ENCODE results near the gene DBX1. TPM values are rescaled to one million over a fixed set of nuclear protein-coding genes. Genes with fewer than 3 reads are reported as not detected.
"Not testable (repeated sequence)": the region's sequence is repeated elsewhere in the genome, so short reads cannot be mapped to it uniquely, and the experiment has no call there.

DBX1 gene
- total RNA-seq, 2 experiments from 2014 or later = not detected

DNA sequence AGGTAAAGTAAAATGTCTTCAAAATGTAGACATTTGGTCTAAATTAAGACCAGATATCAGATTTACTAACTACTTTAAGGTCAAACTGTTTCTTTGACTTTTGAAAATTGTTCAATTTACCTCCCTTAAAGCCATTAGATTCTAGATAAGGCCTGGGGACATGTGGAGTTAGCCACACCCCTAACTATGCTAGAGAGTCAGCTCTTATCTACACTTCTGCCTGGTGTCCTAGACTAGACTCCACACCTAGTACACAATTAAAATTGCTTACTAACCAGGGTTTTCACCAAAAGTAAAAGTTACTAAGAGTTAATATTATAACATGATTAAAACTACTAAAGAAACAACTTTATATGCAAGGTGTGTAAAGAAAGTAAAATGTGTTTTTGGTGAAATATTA lies 43.6 kb upstream of the DBX1 start:
- no peaks in the 10 kb centered on the region for H3K36me3 ChIP-seq (ENCODE audit: insufficient read depth, low read length)
- H3K4me3 ChIP-seq (ENCODE audit: low read depth, low read length, poor library complexity, severe bottlenecking) = no peak overlapping the region

DNA sequence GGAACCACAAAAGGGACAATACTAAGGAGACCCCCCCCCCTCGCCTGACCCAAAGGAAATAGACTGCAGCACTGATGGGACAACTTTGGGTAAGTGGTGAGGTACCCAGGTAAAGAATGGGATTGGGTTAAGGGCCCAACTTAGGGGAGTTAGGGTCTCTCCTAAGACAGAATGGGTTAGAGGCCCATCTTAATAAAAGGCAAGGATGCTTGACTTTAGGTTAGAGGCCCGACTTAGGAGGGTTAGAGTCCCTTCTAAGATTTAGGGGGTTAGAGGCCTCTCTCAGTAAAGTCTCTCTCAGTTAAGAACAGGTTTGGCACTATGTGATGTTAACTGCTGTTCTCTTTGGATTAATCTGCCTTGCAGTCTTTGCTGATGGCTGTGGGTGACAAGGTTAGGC lies 41.0 kb upstream of the DBX1 start:
- BruUV-seq (replicated peaks) = no TSS peak
- no peaks in the 10 kb centered on the region for H4K20me1 ChIP-seq (ENCODE audit: insufficient read depth, low read length)
- DNase-seq (ENCODE audit: low spot score) = no peak
- no peaks in the 10 kb centered on the region for H3K36me3 ChIP-seq (ENCODE audit: insufficient read depth, low read length)
- H3K4me1 ChIP-seq (ENCODE audit: insufficient read depth, low read length, poor library complexity, severe bottlenecking) = no peaks in the 10 kb centered on the region
- H2AFZ ChIP-seq (ENCODE audit: low read length) = no peak overlapping the region
- H3K27ac ChIP-seq (ENCODE audit: low read depth, low read length, poor library complexity, severe bottlenecking) = no peak overlapping the region
- no peaks in the 10 kb centered on the region for H3K9me3 ChIP-seq (ENCODE audit: low read length)
- CTCF ChIA-PET (ENCODE audit: unreplicated experiment) = no interaction called here
- intact Hi-C loops (cut with micrococcal nuclease; ENCODE audit: unreplicated experiment) = no loop called here
- POLR2A ChIA-PET = no interaction called here
- H3K4me3 ChIP-seq (ENCODE audit: low read depth, low read length, poor library complexity, severe bottlenecking) = no peak overlapping the region
- TF ChIP-seq, protein P1, sequence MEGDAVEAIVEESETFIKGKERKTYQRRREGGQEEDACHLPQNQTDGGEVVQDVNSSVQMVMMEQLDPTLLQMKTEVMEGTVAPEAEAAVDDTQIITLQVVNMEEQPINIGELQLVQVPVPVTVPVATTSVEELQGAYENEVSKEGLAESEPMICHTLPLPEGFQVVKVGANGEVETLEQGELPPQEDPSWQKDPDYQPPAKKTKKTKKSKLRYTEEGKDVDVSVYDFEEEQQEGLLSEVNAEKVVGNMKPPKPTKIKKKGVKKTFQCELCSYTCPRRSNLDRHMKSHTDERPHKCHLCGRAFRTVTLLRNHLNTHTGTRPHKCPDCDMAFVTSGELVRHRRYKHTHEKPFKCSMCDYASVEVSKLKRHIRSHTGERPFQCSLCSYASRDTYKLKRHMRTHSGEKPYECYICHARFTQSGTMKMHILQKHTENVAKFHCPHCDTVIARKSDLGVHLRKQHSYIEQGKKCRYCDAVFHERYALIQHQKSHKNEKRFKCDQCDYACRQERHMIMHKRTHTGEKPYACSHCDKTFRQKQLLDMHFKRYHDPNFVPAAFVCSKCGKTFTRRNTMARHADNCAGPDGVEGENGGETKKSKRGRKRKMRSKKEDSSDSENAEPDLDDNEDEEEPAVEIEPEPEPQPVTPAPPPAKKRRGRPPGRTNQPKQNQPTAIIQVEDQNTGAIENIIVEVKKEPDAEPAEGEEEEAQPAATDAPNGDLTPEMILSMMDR (conservative IDR thresholded peaks at IDR 0.05; ENCODE audit: low read length) = no peak
- TF ChIP-seq EZH2phosphoT487 (IDR thresholded peaks at IDR 0.05; ENCODE audit: borderline replicate concordance, low read depth, low read length) = no peak
- no peaks in the 10 kb centered on the region for H3K79me2 ChIP-seq (ENCODE audit: insufficient read depth, low read depth, low read length)
- no peaks in the 10 kb centered on the region for H3K9me2 ChIP-seq (ENCODE audit: insufficient read depth, low read length)
- no peak overlapping the region for H3K4me2 ChIP-seq (ENCODE audit: low read length)

More for the DNA sequence above, 43.6 kb upstream of the DBX1 start:
- no peak overlapping the region for H2AFZ ChIP-seq (ENCODE audit: low read length)
- no peak for TF ChIP-seq EZH2phosphoT487 (IDR thresholded peaks at IDR 0.05; ENCODE audit: borderline replicate concordance, low read depth, low read length)
- TF ChIP-seq, protein P1 (conservative IDR thresholded peaks at IDR 0.05; ENCODE audit: low read length) = no peak
- H3K79me2 ChIP-seq (ENCODE audit: insufficient read depth, low read depth, low read length) = no peaks in the 10 kb centered on the region
- no TSS peak for BruUV-seq (replicated peaks)
- H3K4me1 ChIP-seq (ENCODE audit: insufficient read depth, low read length, poor library complexity, severe bottlenecking) = no peaks in the 10 kb centered on the region
- intact Hi-C loops (cut with micrococcal nuclease; ENCODE audit: unreplicated experiment) = no loop called here
- DNase-seq (ENCODE audit: low spot score) = no peak
- no peaks in the 10 kb centered on the region for H3K9me3 ChIP-seq (ENCODE audit: low read length)
- POLR2A ChIA-PET = no interaction called here
- CTCF ChIA-PET (ENCODE audit: unreplicated experiment) = no interaction called here
- H3K27ac ChIP-seq (ENCODE audit: low read depth, low read length, poor library complexity, severe bottlenecking) = no peak overlapping the region
- H4K20me1 ChIP-seq (ENCODE audit: insufficient read depth, low read length) = no peaks in the 10 kb centered on the region
- no peak overlapping the region for H3K4me2 ChIP-seq (ENCODE audit: low read length)
- no peaks in the 10 kb centered on the region for H3K9me2 ChIP-seq (ENCODE audit: insufficient read depth, low read length)

DNA sequence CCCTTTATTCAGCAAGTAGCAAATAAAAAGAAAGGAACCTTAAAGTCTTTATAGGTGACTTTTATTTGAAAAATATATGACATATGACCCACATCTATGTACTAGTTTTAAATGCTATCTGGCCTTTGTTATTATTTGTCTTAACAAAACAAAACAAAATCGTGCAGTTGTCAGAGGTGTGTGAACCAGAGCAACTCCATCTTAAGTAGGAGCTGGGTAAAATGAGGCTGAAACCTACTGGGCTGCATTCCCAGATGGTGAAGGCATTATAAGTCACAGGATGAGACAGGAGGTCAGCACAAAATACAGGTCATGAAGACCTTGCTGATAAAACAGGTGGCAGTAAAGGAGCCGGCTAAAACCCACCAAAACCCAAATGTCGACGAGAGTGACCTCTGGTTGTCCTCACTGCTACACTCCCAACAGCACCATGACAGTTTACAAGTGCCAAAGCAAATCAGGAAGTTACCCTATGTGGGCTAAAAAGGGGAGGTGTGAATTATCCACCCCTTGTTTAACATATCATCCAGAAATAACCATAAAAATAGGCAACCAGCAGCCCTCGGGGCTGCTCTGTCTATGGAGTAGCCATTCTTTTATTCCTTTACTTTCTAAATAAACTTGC lies 40.2 kb upstream of the DBX1 start:
- H3K9me3 ChIP-seq (ENCODE audit: low read length); BruUV-seq (replicated peaks); H3K4me3 ChIP-seq (ENCODE audit: low read depth, low read length, poor library complexity, severe bottlenecking); H4K20me1 ChIP-seq (ENCODE audit: insufficient read depth, low read length); DNase-seq (ENCODE audit: low spot score); H3K4me2 ChIP-seq (ENCODE audit: low read length); POLR2A ChIA-PET; H3K4me1 ChIP-seq (ENCODE audit: insufficient read depth, low read length, poor library complexity, severe bottlenecking); H3K36me3 ChIP-seq (ENCODE audit: insufficient read depth, low read length); intact Hi-C loops (cut with micrococcal nuclease; ENCODE audit: unreplicated experiment); H2AFZ ChIP-seq (ENCODE audit: low read length); H3K27ac ChIP-seq (ENCODE audit: low read depth, low read length, poor library complexity, severe bottlenecking); CTCF ChIA-PET (ENCODE audit: unreplicated experiment); H3K79me2 ChIP-seq (ENCODE audit: insufficient read depth, low read depth, low read length); H3K9me2 ChIP-seq (ENCODE audit: insufficient read depth, low read length): not testable (repeated sequence)
